Heart left ventricle (tissue), 16 donors: ENCODE data around the gene TTC7B. TPM values are rescaled to one million over a fixed set of nuclear protein-coding genes. Genes with fewer than 3 reads are reported as not detected.

Source experiments
- ATAC-seq, 4 donors: fragments of 200-7000 bp; cut with Tn5 transposase; one replicate each; pipeline ENCODE4 v1.9.1; 2020 to 2022; ENCODE audit warnings: moderate library complexity in 4 of 4, mild to moderate bottlenecking in 3 of 4, moderate number of reproducible peaks in 1 of 4
- DNase-seq, 5 donors: peaks; one replicate each; pipeline ENCODE4 v3.0.0-alpha.2; 2020
- H3K27ac ChIP-seq, 12 donors: fragments of 200-600 bp; sonication (generic) in 4 of 12; one replicate each; pipeline versions ENCODE4 v1.5.0 to v1.8.0; 2016 to 2022; ENCODE audit warnings: mild to moderate bottlenecking in 2 of 12
- H3K27me3 ChIP-seq, 9 donors: fragments of 200-600 bp; sonication (generic) in 2 of 9; one replicate each; pipeline versions ENCODE4 v1.5.1 to v1.8.0; 2016 to 2022; ENCODE audit warnings: mild to moderate bottlenecking in 3 of 9
- H3K36me3 ChIP-seq, 9 donors: fragments of 200-600 bp; sonication (generic) in 2 of 9; one replicate each; pipeline versions ENCODE4 v1.5.0 to v1.8.0; 2018 to 2022; ENCODE audit warnings: mild to moderate bottlenecking in 2 of 9
- H3K4me1 ChIP-seq, 12 donors: fragments of 200-600 bp; sonication (generic) in 4 of 12; one replicate each; pipeline versions ENCODE4 v1.5.0 to v1.8.0; 2016 to 2022; ENCODE audit warnings: mild to moderate bottlenecking in 3 of 12
- H3K4me3 ChIP-seq, 12 donors: fragments of 200-600 bp; sonication (generic) in 4 of 12; one replicate each; pipeline versions ENCODE4 v1.5.0 to v1.8.0; 2017 to 2022; ENCODE audit warnings: mild to moderate bottlenecking in 9 of 12, moderate library complexity in 4 of 12
- H3K9me3 ChIP-seq, 12 donors: fragments of 200-600 bp; sonication (generic) in 4 of 12; one replicate each; pipeline versions ENCODE4 v1.5.0 to v1.8.0; 2016 to 2022; ENCODE audit warnings: mild to moderate bottlenecking in 1 of 12
- POLR2A ChIP-seq, 2 donors: fragments of 450-650 bp; IDR thresholded peaks; one replicate each; pipeline ENCODE4 v1.6.1; 2017; ENCODE audit warnings: antibody characterized with exemption in 2 of 2, mild to moderate bottlenecking in 2 of 2, moderate library complexity in 2 of 2
- WGBS, 4 donors: extraction: QIAGEN DNeasy Blood & Tissue Kit in 2 of 4; methylation state at CpG; one replicate each; pipeline versions ENCODE4 v1.1.5 to v1.1.7; 2013 to 2018; 5-methylcytosine and 5-hydroxymethylcytosine counted together
- intact Hi-C, 10 donors: fragments of 100-400 bp; cut with DNase I; formaldehyde crosslinking; loops; one replicate each; pipeline versions ENCODE4 v1.11.1 to v1.14.2; 2022
- polyA plus RNA-seq, 2 donors: library from polyadenylated mRNA; stranded (reverse); fragments of 200-250 nt; gene quantifications; one replicate each; pipeline ENCODE4 v1.2.3, GENCODE V29; 2013
- total RNA-seq, 9 donors: library from RNA; depleted of rRNA in 2 of 9; stranded (reverse); fragments of >200 nt in 2 of 9; fragmentation: NEBNext Ultra II Directional in 3 of 9; extraction: Animal tissue kit (Norgen Biotek cat#: 25700) in 3 of 9; gene quantifications; one replicate each; pipeline versions ENCODE4 v1.1.0 to v1.2.4, GENCODE V29; 2016 to 2023
- TF ChIP-seq, protein P1 (sequence below), 12 donors: fragments of 200-600 bp; sonication (generic) in 4 of 12; IDR thresholded peaks; one replicate each; pipeline versions ENCODE4 v1.5.0 to v1.8.0; 2018 to 2022; ENCODE audit warnings: antibody characterized with exemption in 12 of 12, mild to moderate bottlenecking in 5 of 12
- donor health status: ischemic (EF 13 %, LVEDD 7.1; RV severe dilation, severe dysfunction).
- donor health status: healthy with polysubstance abuse.
- donor health status: DM: no; HTN: yes; CAD: no.
- donor health status: DM: no; HTN: no; CAD: no.
- donor health status: ischemic (EF 25% LVEDD 6.9; RV normal size, moderate dysfunction).
- donor health status: ischemic (EF 25% LVEDD 5.7; RV mildly dilated, moderate dysfunction).
- donor health status: healthy.
- donor health status: DM: yes; HTN: yes; CAD: no.
- donor health status: ischemic (EF 35%, LVEDD 5.7; RV mildly dilated, moderate dysfunction).
- donor health status: nonischemic (EF 11% LVEDD 7.7; RV severe dilation, severe dysfunction).
- donor health status: DM: yes; HTN: yes; CAD: no.
- donor health status: PGD.
- donor health status: ischemic (EF 29% LVEDD 5.4; RV normal size, mild dysfunction).
- donor health status: nonischemic (EF 23%, LVEDD 6.1; RV moderate dilation, normal function).

The TTC7B gene
- total and polyA plus RNA-seq, 11 donors, result 20.3 to 76.1 (median 62.6) TPM

GRCh38 chr14:90518941-90519256 lies 297.3 kb downstream of the TTC7B start:
- H3K4me1 ChIP-seq, result peaks cover 0 to 66% (median 39%) of the 10 kb centered on the region in 12 donors
- DNase-seq, result peak in 3 of 5 donors; percentile 25 to 48 (median 26)
- no peak overlapping the region for H3K4me3 ChIP-seq
- H3K36me3 ChIP-seq, result no peaks in the 10 kb centered on the region
- H3K27me3 ChIP-seq, result no peaks in the 10 kb centered on the region
- TF ChIP-seq, protein P1, sequence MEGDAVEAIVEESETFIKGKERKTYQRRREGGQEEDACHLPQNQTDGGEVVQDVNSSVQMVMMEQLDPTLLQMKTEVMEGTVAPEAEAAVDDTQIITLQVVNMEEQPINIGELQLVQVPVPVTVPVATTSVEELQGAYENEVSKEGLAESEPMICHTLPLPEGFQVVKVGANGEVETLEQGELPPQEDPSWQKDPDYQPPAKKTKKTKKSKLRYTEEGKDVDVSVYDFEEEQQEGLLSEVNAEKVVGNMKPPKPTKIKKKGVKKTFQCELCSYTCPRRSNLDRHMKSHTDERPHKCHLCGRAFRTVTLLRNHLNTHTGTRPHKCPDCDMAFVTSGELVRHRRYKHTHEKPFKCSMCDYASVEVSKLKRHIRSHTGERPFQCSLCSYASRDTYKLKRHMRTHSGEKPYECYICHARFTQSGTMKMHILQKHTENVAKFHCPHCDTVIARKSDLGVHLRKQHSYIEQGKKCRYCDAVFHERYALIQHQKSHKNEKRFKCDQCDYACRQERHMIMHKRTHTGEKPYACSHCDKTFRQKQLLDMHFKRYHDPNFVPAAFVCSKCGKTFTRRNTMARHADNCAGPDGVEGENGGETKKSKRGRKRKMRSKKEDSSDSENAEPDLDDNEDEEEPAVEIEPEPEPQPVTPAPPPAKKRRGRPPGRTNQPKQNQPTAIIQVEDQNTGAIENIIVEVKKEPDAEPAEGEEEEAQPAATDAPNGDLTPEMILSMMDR (IDR thresholded peaks at IDR 0.05), result peak; percentile 32 to 64 (median 40)
- TF ChIP-seq POLR2A (IDR thresholded peaks at IDR 0.05), result no peak
- peak overlapping the region in 2 of 12 donors; percentile 8 to 83 for H3K27ac ChIP-seq
- intact Hi-C loops, result loop anchor here in 4 of 10 donors (5.0 to 10.0 kb wide), 4 partner anchors 114 to 176 kb away; partner anchors contain the start of gene CALM1 (in 1 of the 4)
- no peaks in the 10 kb centered on the region for H3K9me3 ChIP-seq
- 72 to 91% (median 77%) methylated on average over 5 of the region's 5 CpGs for WGBS, 4 donors
- ATAC-seq, result no peak

GRCh38 chr14:90518069-90518940 lies 297.9 kb downstream of the TTC7B start:
- no peaks in the 10 kb centered on the region for H3K27me3 ChIP-seq
- peak overlapping the region in 5 of 12 donors; percentile 8 to 83 (median 12) for H3K27ac ChIP-seq
- ATAC-seq, result no peak
- TF ChIP-seq POLR2A (IDR thresholded peaks at IDR 0.05), result no peak
- TF ChIP-seq, protein P1 (IDR thresholded peaks at IDR 0.05), result no peak
- peaks cover 0 to 66% (median 41%) of the 10 kb centered on the region in 12 donors for H3K4me1 ChIP-seq
- DNase-seq, result peak in 2 of 5 donors; percentile 30 to 37
- WGBS, 4 donors, result 47 to 68% (median 56%) methylated on average over 24 to 25 of the region's 25 CpGs
- no peaks in the 10 kb centered on the region for H3K36me3 ChIP-seq
- intact Hi-C loops, result loop anchor here in 4 of 10 donors (5.0 to 10.0 kb wide), 4 partner anchors 114 to 176 kb away; partner anchors contain the start of gene CALM1 (in 1 of the 4)
- no peak overlapping the region for H3K4me3 ChIP-seq
- H3K9me3 ChIP-seq, result no peaks in the 10 kb centered on the region

DNA sequence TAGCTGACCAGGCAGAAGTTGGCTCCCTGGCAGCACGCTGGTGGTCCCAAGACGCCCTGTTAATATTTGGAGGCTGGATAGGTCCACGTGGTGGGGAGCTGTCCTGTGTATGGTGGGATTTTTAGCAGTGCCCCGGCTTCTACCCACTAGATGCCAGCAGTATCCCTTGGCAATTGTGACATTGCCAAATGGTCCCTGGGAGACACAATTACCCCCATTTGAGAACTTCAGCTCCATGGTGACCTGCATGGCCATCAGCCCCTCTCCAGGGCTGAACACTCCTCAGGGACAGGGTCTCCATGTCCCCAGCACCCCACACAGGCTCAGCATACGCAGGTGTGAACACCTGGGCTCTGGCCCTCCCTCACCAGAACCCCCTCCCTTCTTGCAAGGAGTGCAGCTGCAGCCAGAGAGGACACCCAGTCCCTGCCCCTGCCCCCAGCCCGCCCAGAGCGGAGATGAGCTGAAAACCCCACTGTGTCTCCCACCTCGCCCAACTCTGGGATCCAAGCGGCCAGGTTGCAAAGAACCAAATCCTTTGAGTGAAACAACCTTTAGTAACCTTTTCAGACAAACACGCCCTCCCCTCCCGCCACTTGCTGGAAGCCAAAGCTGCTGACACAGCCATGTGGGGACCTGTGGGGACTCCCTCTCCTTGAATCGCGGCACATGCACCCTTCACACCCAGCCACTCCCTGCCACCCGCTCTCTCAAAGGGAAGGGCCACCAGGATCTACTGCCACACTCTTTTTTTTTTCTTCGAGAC lies 299.0 kb downstream of the TTC7B start:
- DNase-seq (no peak), ATAC-seq (no peak)
- Histone ChIP-seq H3K4me3 (no peak overlapping the region), H3K36me3 (no peaks in the 10 kb centered on the region), H3K4me1 (peaks cover under 1 to 66% (median 47%) of the 10 kb centered on the region in 12 donors), H3K9me3 (no peaks in the 10 kb centered on the region), H3K27me3 (no peaks in the 10 kb centered on the region), H3K27ac (peak overlapping the region in 1 of 12 donors; percentile 83)
- TF ChIP-seq POLR2A (IDR thresholded peaks at IDR 0.05), result no peak
- TF ChIP-seq, protein P1 (IDR thresholded peaks at IDR 0.05), result no peak
- intact Hi-C loops, result loop anchor here in 4 of 10 donors (5.0 to 10.0 kb wide), 4 partner anchors 112 to 178 kb away; partner anchors contain the start of gene CALM1 (in 1 of the 4)
- WGBS, 4 donors, result 71 to 86% (median 78%) methylated on average over 14 to 15 of the region's 15 CpGs
